K562 (cell line): ENCODE measurements around the gene SPATA21. TPM values are rescaled to one million over a fixed set of nuclear protein-coding genes. Genes with fewer than 3 reads are reported as not detected.

Experiments used
- ARID1B ChIP-seq: fragments of 450-650 bp; IDR thresholded peaks from 2 replicates; pipeline ENCODE4 v1.6.1; 2016; ENCODE audit warnings: antibody characterized with exemption, mild to moderate bottlenecking, inconsistent platforms
- CSDE1 ChIP-seq, 2 experiments: fragments of 450-650 bp; IDR thresholded peaks; 2 replicates each; pipeline ENCODE4 v1.6.1; 2016; ENCODE audit warnings: mild to moderate bottlenecking in 1 of 2
- CTCF ChIP-seq, 3 experiments: IDR thresholded peaks in 2 of 3; conservative IDR thresholded peaks in 1 of 3; 2 replicates each; pipeline ENCODE4 v1.5.1; 2011 to 2012; ENCODE audit warnings: low read length in 3 of 3, mild to moderate bottlenecking in 3 of 3, control low read depth in 2 of 3, improper control_type of control experiment in 1 of 3, inconsistent platforms in 1 of 3, low read depth in 1 of 3, mixed read lengths in 1 of 3, moderate library complexity in 1 of 3; ENCODE audit not compliant: insufficient read depth in 2 of 3
- ESRRA ChIP-seq: fragments of 450-650 bp; IDR thresholded peaks from 2 replicates; pipeline ENCODE4 v1.6.1; 2014; ENCODE audit warnings: low read depth, mild to moderate bottlenecking, moderate library complexity, borderline replicate concordance
- JUND ChIP-seq, 2 experiments: IDR thresholded peaks; 2 replicates in 1 of 2; 3 replicates in 1 of 2; pipeline ENCODE4 v1.6.1; 2011; ENCODE audit warnings: borderline replicate concordance in 2 of 2, low read depth in 2 of 2, low read length in 2 of 2, improper control_type of control experiment in 1 of 2, missing biosample characterization in 1 of 2, missing genetic modification characterization in 1 of 2, missing genetic modification reagents in 1 of 2
- MAX ChIP-seq: sonication (generic); formaldehyde crosslinking; IDR thresholded peaks from 2 replicates; pipeline ENCODE4 v1.9.0; 2022; ENCODE audit warnings: mild to moderate bottlenecking, missing genetic modification reagents
- POU5F1 ChIP-seq: fragments of 150-350 bp; IDR thresholded peaks from 2 replicates; pipeline ENCODE4 v1.6.1; 2014; ENCODE audit warnings: borderline replicate concordance, low read length, low read depth, mild to moderate bottlenecking; ENCODE audit not compliant: partially characterized antibody
- RCOR1 ChIP-seq, 2 experiments: IDR thresholded peaks; 2 replicates each; pipeline ENCODE4 v1.6.1; 2012; ENCODE audit warnings: low read depth in 2 of 2, low read length in 2 of 2, borderline replicate concordance in 1 of 2, improper control_type of control experiment in 1 of 2
- SRF ChIP-seq, 2 experiments: fragments of 250-450, 450-650 bp in 1 of 2; sonication (Bioruptor Pico) in 1 of 2; sonication (generic) in 1 of 2; formaldehyde crosslinking; IDR thresholded peaks; 2 replicates each; pipeline versions ENCODE4 v1.5.0 to v1.5.1; 2020 to 2022; ENCODE audit warnings: mild to moderate bottlenecking in 1 of 2, missing genetic modification reagents in 1 of 2
- TAF7 ChIP-seq: fragments of 450-650 bp; IDR thresholded peaks from 2 replicates; pipeline ENCODE4 v1.6.1; 2016; ENCODE audit warnings: missing genetic modification characterization, missing compliant biosample characterization
- TAF9B ChIP-seq: fragments of 450-650 bp; IDR thresholded peaks from 2 replicates; pipeline ENCODE4 v1.6.1; 2018; ENCODE audit warnings: mild to moderate bottlenecking; ENCODE audit not compliant: partially characterized antibody
- ZBTB40 ChIP-seq, 2 experiments: fragments of 450-650 bp in 1 of 2; sonication (generic) in 1 of 2; formaldehyde crosslinking in 1 of 2; IDR thresholded peaks; 2 replicates each; pipeline versions ENCODE4 v1.7.1 to v1.9.0; 2016 to 2022; ENCODE audit warnings: inconsistent platforms in 1 of 2, mild to moderate bottlenecking in 1 of 2, missing genetic modification reagents in 1 of 2
- polyA plus RNA-seq, 8 experiments: library from polyadenylated mRNA; depleted of rRNA in 4 of 8; stranded (reverse) in 5 of 8; unstranded in 3 of 8; fragments of >200 nt; fragmentation: Nextera tagmentation in 2 of 8; fragmentation: Illumina TruSeq in 1 of 8; extraction: Ambion mirVana in 2 of 8; extraction: Trizol in 1 of 8; gene quantifications; 2 replicates each; pipeline versions ENCODE4 v1.2.1 to v1.2.3, GENCODE V29; 2011 to 2014; ENCODE audit warnings: inconsistent platforms in 1 of 8, missing spikeins in 1 of 8
- total RNA-seq, 7 experiments: library from RNA; depleted of rRNA in 6 of 7; stranded (reverse); fragments of >200 nt in 6 of 7; fragmentation: Illumina TruSeq in 2 of 7; extraction: Trizol in 2 of 7; gene quantifications; 2 replicates each; pipeline versions ENCODE4 v1.2.1 to v1.2.3, GENCODE V29; 2011 to 2021; ENCODE audit warnings: low replicate concordance in 1 of 7

Gene SPATA21
- total and polyA plus RNA-seq, 9 of the 15 experiments (the other 6 are each of a cell fraction or from before 2014, with no cell fraction given), result 0.10 to 0.36 (median 0.13) TPM; not detected in 3

GRCh38 chr1:16443975-16444770 lies 6.9 kb upstream of the SPATA21 start (continued):
- TF ChIP-seq SRF (CRISPR knock-in tag; IDR thresholded peaks at IDR 0.05) (0 out of 4 replicates have a peak, but pooled peaks of 1 of the 2 experiments have one; percentile 1), POU5F1 (no peak), RCOR1 (IDR thresholded peaks at IDR 0.05; ENCODE audit: borderline replicate concordance in 1 of 2, low read depth in 2 of 2, low read length in 2 of 2) (peak in 1 of 2 experiments; percentile 73; a peak in 2 of 4 replicates), TAF9B (no peak), TAF7 (tag) (no peak), CSDE1 (IDR thresholded peaks at IDR 0.05) (no peak), ESRRA (peak; percentile 46; the same call in 1 of the 2 replicates), CTCF (IDR thresholded peaks at IDR 0.05 in 2 of 3, conservative IDR thresholded peaks at IDR 0.05 in 1 of 3; ENCODE audit: insufficient read depth in 2 of 3, low read depth in 1 of 3, low read length in 3 of 3) (peak in 2 of 3 experiments; percentile 13 to 24; a peak in 2 of 6 replicates), ZBTB40 (IDR thresholded peaks at IDR 0.05) (0 out of 2 replicates have a peak, but pooled peaks have one; percentile 16), ZBTB40 (CRISPR knock-in tag; IDR thresholded peaks at IDR 0.05) (no peak), JUND (IDR thresholded peaks at IDR 0.05; ENCODE audit: borderline replicate concordance, low read depth, low read length) (no peak), JUND (tag; IDR thresholded peaks at IDR 0.05; ENCODE audit: borderline replicate concordance, low read depth, low read length) (peak; percentile 50; the same call in 1 of the 3 replicates), MAX (0 out of 2 replicates have a peak, but pooled peaks have one; percentile 21), ARID1B (no peak)
